Measurements from ENCODE around the gene SIGMAR1.

Gene SIGMAR1

DNA sequence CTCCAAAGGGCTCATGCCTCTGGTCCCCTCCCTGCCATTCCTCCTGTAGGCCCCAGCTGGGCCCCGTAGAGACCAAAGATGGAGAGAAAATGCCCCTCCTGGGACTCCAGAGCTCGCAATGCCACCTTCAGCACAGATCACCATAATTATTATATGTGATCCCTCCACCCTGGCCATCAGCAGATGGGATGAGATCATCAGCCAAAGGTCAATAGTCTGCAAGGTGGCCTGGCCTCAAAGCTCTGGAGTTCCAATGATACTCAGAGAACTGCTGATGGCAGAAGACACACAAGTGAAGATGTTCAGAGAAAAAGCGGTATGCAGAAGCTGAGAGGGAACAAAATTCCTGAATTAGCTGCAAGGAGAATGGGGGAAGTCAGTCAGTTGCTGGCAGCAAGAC, 30.7 kb downstream of the SIGMAR1 start:
- DNase-seq (ENCODE audit: low spot score) = no peak
- in situ Hi-C loops (cut with MboI; ENCODE audit: low sequenced_read_pairs, unreplicated experiment) = loop anchor here (10.0 kb wide), 2 partner anchors 172 to 202 kb away; no protein-coding TSS in a partner anchor
- TF ChIP-seq, protein P1, sequence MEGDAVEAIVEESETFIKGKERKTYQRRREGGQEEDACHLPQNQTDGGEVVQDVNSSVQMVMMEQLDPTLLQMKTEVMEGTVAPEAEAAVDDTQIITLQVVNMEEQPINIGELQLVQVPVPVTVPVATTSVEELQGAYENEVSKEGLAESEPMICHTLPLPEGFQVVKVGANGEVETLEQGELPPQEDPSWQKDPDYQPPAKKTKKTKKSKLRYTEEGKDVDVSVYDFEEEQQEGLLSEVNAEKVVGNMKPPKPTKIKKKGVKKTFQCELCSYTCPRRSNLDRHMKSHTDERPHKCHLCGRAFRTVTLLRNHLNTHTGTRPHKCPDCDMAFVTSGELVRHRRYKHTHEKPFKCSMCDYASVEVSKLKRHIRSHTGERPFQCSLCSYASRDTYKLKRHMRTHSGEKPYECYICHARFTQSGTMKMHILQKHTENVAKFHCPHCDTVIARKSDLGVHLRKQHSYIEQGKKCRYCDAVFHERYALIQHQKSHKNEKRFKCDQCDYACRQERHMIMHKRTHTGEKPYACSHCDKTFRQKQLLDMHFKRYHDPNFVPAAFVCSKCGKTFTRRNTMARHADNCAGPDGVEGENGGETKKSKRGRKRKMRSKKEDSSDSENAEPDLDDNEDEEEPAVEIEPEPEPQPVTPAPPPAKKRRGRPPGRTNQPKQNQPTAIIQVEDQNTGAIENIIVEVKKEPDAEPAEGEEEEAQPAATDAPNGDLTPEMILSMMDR (IDR thresholded peaks at IDR 0.05; ENCODE audit: borderline replicate concordance, control extremely low read depth, extremely low read depth, insufficient read depth, missing control alignments) = no peak

DNA sequence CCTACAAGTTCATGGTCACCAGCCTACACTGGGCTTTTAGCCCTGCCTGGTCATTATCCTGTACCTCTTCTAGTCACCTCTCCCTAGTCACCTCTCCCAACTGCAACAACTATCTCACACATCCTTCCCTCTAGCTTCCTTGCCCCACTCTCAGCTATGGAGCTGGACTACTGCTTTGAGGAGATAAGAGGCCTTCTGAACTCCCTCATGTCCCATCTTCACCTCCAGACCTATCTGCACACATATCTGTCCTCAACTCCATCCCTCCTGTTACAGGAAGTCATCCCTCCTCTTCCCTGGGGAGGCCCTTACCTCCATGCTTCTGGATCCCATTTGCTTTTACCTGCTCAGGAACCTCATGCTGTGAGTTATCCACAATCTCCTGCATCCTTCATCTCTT, 31.4 kb downstream of the SIGMAR1 start:
- TF ChIP-seq, protein P1 (IDR thresholded peaks at IDR 0.05; ENCODE audit: borderline replicate concordance, control extremely low read depth, extremely low read depth, insufficient read depth, missing control alignments) = no peak
- no peak for DNase-seq (ENCODE audit: low spot score)
- in situ Hi-C loops (cut with MboI; ENCODE audit: low sequenced_read_pairs, unreplicated experiment) = loop anchor here (10.0 kb wide), 2 partner anchors 171 to 201 kb away; no protein-coding TSS in a partner anchor

DNA sequence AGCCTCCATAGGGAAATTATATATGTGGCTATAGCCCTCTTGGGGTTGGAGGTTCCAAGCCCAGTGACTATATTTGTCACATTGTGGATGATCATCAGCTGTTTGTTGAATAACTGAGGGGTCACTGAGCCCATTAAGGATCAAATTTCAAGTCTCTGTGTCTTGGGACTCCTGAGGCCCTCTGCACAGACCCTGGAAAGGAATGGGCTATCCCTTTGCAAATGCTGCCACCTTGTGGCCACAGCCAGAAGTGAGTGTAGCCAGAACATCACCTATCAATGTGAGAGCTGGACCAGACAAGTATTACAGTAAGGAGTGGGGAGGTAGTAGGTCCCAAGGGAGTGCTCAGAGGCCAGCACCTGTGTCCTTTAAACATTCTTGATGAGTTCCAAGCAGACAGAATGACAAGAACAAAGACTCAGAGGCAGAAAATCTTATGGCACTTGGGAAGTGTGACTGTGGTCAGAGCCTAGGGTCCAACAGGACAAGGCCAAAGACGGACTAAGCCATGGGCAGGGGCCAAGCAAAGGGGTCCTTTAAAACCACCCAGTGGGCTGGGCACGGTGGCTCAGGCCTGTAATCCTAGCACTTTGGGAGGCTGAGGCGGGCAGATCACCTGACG, 33.9 kb downstream of the SIGMAR1 start:
- peak; percentile 87 for DNase-seq (ENCODE audit: low spot score)
- in situ Hi-C loops (cut with MboI; ENCODE audit: low sequenced_read_pairs, unreplicated experiment) = loop anchor here (10.0 kb wide), 2 partner anchors 169 to 199 kb away; no protein-coding TSS in a partner anchor
- TF ChIP-seq, protein P1 (IDR thresholded peaks at IDR 0.05; ENCODE audit: borderline replicate concordance, control extremely low read depth, extremely low read depth, insufficient read depth, missing control alignments) = peak; percentile 89

DNA sequence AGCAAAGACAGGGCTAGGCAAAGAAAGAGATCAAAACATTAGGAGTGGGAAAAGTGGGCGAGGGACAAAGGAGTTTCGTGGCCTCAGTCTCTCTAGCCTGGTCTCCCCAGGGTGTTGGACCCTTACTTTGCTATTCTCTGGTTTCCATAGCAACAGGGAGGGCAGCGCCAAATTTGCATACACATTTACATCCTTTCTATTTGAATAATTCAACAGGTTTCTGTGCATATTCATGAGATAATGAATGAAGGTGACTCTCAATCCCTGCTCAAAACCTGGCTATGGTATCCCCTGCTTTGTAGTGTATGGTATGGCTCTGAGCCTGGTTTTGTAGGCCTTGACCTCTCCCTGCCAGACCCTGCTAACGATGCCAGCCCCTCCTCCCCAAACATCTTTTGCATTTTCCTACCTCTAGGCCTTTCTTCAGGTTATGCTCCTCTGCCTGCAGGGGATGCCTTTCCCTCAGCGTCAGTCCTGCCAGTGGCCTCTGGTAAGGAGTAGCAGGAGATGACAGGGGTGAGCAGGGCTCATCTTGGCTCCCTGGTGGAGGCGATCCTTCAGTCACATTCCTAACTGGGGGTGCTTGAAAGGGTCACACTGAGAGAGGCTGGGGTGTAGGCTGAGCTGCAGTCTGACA, 35.5 kb downstream of the SIGMAR1 start:
- in situ Hi-C loops (cut with MboI; ENCODE audit: low sequenced_read_pairs, unreplicated experiment) = loop anchor here (10.0 kb wide), 2 partner anchors 167 to 197 kb away; no protein-coding TSS in a partner anchor
- TF ChIP-seq, protein P1 (IDR thresholded peaks at IDR 0.05; ENCODE audit: borderline replicate concordance, control extremely low read depth, extremely low read depth, insufficient read depth, missing control alignments) = no peak

DNA sequence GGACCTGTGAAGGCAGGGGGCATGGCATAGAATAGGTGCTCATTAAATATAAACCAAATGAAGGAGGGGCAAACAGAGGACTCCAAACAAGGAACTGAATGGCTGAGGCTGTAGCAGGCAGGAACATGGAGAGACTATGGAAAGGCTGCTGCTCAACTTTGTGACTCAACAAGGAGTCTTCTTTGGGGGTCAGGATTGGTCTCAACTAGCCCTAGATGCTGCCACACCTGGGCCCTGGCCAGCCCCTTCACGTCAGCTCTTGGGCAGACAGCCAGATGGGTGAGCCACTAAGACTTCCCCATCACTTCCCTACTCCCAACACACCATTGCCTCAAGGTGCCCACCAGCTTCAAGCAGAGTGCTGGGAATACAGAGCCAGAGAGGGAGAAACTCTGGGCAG, 36.7 kb downstream of the SIGMAR1 start:
- in situ Hi-C loops (cut with MboI; ENCODE audit: low sequenced_read_pairs, unreplicated experiment) = loop anchor here (10.0 kb wide), 2 partner anchors 166 to 196 kb away; no protein-coding TSS in a partner anchor
- no peak for DNase-seq (ENCODE audit: low spot score)
- TF ChIP-seq, protein P1 (IDR thresholded peaks at IDR 0.05; ENCODE audit: borderline replicate concordance, control extremely low read depth, extremely low read depth, insufficient read depth, missing control alignments) = no peak

More for the DNA sequence above, 35.5 kb downstream of the SIGMAR1 start:
- no peak for DNase-seq (ENCODE audit: low spot score)

DNA sequence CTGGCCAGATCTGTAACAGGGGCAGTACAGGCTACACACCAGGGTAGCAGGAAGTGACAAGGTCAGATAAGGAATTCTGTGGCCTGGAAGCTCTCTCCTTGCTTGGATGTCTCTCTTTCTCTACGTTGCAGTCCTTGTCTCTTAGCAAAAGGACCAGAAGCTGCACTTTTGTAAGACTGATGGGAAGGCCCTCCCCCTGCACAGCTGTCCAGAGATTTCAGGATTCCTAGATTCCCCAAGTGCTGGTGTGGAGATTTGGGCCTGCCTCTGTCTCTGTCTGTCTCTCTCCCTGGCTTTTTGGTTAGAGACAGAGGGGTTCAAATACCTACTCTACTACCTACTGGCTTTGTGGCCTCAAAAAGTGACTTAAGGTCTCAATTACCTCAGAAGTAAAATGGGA, 38.0 kb downstream of the SIGMAR1 start:
- TF ChIP-seq, protein P1 (IDR thresholded peaks at IDR 0.05; ENCODE audit: borderline replicate concordance, control extremely low read depth, extremely low read depth, insufficient read depth, missing control alignments) = no peak
- in situ Hi-C loops (cut with MboI; ENCODE audit: low sequenced_read_pairs, unreplicated experiment) = no loop called here
- no peak for DNase-seq (ENCODE audit: low spot score)
